ENCODE results near the gene GRIPAP1.

The GRIPAP1 gene

DNA sequence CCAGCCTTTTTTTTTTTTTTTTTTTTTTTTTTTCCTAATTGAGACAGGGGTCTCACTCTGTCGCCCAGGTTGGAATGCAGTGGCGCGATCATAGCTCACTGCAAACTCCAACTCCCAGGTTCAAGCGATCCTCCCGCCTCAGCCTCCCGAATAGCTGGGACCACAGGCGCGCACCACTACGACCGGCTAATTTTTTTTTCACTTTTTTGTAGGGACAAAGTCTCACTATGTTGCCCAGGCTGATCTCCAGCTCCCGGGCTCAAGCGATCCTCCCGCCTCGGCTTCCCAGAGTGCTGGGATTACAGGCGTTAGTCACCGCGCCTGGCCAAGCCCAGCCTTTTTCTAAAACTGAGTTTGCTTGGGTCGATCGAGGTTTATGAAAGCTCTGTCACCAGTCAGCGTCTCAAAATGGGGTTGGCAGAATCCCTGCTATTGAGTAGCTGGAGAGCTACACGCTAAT is 43.4 kb downstream of the GRIPAP1 start:
- DNase-seq (ENCODE audit: low read depth): peak; percentile 66

DNA sequence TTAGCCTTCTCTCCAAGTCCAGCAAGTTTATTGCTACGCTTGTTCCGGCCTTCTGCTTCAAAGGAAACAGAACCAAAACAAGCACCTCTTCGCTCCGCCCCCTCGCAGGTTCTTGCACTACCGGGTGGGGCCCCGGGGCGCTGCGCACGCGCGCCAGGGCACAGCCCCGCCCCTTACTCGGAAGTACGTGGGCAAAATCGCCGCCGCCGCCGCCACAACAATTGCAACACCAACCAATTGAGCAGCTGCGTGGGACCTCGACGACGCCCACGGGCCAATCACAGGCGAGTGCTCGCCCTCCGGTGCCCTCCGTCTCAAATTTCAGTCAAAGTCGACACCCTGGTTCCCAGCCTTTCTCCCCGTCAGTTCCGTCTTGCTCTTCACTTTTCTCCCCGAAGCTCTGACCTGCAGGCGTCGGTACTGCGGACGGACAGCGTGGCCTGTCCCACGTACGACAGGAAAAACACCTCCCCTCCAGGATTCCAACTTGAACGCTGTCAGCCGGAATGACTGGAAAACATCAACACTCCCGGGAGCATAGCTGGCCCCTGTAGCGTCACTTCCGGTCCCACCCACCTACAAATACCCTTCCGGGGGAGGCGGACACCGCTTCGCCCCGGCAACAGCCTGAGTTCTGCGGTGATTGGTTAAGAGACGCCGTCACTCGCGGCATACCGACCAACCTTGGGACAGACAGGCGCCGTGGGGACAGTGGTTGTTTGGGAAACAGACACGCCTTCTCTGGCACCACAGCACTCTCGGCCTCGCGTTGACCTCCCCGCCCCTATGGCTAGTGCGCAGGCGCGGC is 44.0 kb downstream of the GRIPAP1 start:
- DNase-seq (ENCODE audit: low read depth): peak; percentile 96

DNA sequence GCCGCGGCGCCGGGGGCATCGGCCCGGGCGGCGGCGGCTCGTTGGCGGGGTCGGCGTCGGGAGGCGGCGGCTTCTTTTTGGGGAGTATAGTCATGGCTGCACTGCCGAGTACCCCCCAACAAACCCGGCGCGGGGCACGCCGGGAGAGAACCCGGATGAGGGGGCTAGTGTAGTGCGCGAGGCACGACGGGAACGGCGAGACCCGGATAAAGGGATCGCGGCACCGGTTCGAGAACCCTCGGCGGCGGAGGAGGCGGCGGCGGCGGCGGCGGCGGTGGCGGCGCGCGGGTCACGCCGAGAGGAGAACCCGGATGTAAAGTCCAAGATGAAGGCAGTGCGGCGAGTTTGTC is 44.6 kb downstream of the GRIPAP1 start, which contains the start of gene OTUD5:
TSS of gene OTUD5 (minus strand) at position 131 of the 350 bp plus-strand sequence. CDS start at position 94, 37 bp downstream.
- DNase-seq (ENCODE audit: low read depth): peak; percentile 74

DNA sequence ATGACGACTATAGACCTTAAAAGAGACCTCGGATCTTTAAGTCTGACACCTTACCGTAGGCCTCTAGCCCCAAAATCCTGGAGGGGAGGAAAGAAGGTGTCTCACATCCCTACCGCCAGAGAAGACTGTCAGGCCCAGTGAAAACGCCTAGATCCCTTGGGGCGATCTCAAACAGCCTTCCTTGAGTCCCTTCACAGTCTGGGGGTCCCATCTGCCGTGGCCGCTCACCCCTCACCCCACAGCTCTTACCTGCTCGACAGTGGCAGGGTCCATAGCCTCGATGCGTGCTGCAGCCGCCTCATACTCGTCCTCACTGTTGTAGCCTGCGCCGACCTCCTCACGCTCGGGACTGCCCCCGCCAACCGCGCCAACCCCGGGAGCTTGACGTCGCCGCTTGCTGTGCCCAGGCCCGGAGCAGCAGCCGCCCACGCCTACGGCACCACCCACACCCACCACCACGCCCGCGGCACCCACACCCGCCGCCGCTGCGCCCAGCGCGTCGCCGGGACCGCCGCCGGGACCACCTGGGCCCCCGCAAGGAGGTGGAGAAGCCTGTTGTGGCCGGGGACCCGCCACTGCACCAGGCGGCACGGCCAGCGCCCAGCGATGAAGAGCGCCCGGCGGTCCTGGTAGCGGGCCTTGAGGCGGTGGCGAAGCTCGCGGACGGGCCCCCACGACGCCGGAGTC is 45.2 kb downstream of the GRIPAP1 start:
- DNase-seq (ENCODE audit: low read depth): peak; percentile 31

DNA sequence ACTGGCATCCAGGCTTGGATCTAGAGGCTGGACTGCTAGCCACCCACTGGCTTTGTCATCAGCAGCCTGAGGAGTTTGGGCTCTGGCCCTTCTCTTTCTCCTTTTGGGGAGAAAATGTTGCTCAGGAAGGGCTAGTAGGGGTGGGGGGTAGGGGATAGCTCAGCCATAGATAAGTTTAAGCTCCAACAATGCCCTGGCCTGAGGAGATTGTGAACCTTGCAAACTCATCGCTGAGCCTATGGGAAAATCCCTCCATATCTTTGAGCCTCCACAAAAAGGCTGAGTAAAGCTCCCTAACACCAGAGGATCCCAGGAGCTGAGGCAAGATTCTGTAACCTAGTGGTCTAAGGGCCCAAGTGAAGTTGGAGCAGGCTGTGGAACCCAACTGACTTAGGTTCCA is 53.5 kb downstream of the GRIPAP1 start:
- DNase-seq (ENCODE audit: low read depth): no peak

DNA sequence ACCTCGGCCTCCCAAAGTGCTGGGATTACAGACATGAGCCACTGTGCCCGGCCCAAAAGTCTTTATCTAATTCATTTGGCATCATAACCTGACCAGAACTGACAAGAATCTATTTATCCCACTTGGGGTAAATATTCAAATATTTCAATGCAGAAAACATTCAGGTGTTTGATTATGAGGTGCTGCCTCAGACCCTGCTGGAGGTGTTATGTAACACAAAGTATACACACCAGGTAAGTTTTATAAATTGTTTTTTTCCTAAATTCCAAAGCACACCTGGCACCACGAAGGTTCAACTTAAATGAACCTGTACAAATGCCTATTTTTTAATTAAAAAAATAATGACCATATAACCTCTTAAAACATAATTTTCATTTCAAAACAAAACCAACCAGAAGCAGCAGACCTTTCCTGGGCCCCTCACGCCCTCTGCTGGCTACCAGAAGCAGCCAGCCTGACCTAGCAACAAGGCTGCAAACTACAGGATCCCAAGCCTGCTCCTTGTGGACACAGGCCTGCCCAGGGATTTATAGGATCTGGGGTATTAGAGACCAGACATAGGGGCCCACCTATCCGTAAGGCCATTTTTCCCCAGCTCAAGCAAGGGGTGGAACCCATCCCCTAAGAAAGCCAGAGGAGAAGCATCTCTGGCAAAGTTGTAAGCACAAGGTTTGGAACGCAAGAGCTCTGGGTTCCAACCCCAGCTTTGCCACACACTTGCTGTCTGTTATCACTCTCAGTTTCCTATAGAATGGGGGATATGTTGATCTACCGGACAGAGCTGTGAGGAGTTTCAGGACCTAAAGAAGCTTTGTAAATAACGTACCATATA is 56.3 kb downstream of the GRIPAP1 start:
- DNase-seq (ENCODE audit: low read depth): peak; percentile 62

DNA sequence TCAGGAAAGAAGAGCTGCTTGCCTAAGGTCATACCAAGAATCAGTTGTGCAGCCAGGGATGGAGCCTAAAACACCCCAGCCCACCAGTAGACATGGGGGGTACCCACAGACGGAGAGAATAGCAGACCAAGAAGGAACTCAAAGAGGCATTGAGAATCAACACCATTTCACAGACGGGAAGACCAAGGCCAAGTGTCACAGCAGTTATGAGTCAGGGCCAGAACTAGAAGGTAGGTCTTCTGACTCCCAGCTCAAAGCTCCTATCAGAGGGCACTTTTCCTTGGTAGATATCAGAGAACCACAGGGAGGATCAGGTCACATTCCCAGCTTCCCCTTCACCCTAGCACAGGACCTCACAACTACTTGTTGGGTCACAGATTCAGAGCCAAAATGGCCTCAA is 59.2 kb downstream of the GRIPAP1 start:
- DNase-seq (ENCODE audit: low read depth): no peak

DNA sequence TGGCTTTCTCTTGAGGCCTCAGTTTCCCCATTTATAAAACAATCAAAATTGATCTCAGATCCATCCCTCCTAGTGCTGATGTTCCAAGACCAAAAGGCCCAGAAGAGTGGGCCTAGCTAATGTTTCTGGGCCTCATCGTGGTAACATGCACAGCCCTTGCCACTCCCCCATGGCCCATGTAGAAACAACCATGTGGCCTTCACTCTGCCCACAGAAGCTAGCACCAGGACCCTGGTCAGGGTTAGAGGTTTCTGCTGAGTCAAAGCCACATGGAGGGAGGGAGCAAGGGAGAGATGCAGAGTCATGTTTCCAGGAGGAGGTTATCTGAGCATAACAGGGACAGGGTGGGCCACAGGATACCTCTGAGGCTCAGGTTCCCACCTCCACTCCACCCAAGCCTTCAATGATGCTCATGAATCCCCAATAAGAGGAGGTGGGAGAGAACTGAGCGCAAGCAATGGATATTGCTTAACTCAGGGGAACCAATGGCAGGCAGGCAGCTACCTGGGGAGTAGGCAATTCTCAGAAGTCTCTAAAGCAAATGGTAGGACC is 61.6 kb downstream of the GRIPAP1 start:
- DNase-seq (ENCODE audit: low read depth): no peak

DNA sequence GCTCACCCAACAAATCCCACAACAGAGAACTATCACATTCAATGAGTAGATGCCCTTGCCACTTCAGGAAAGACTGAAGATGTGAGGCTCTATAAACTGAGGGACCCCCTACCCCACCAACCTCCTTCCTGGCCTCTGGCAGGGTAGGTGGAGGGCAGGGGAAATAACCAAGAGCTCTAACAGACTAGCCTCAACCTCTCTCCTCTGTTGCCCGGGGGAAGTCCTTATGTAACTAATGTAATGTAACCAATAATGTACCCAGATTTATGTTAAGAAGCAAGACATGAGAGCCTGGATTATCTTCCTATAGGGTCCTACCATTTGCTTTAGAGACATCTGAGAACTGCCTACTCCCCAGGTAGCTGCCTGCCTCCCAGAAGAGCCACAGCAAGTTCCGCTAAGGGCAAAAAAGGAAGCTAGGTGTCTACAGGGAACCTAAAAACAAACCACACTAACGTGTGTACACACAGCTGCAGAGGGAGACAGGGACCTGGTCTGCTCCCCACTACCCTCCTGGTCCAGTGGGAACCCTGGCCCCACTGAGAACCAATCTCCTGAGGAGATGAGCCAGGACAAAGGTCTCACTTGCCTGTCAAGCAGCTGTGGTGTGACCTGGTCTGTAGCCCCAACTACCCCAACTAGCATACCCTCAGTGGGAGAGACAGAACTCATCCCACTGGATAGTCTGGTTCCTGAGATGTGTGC is 62.4 kb downstream of the GRIPAP1 start:
- no peak for DNase-seq (ENCODE audit: low read depth)

DNA sequence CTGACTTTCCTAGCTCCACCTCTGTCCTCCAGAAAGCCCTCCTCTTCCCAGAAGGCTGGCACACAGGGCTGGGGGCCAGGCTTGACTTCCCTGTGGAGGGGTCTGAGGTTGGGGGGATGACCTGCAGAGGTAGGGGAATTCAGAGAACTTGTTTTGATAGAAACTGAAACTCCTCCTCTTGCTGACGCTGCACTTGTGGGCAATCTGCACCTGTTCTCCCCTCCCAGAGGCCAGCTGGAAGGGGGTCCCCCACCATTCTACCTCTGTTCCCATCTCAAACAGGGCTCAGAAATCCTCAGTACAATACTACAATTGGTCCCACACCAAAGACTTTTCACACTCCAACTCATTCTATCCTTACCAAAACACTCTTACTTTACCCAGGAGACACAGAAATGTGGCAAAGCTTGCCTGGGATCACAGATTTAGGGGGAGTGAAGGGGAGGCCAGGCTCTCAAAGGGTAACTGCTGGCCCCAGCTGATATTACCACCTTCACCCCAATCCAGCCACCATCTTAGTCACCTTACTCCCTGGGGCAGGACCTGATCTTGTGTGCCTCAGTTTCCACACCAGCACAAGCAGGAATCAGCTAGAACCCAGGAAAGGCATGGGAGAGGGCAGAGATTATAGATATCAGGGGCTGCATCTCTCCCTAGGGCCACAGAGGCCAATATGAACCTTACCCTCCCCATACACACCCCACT is 63.2 kb downstream of the GRIPAP1 start:
- no peak for DNase-seq (ENCODE audit: low read depth)

DNA sequence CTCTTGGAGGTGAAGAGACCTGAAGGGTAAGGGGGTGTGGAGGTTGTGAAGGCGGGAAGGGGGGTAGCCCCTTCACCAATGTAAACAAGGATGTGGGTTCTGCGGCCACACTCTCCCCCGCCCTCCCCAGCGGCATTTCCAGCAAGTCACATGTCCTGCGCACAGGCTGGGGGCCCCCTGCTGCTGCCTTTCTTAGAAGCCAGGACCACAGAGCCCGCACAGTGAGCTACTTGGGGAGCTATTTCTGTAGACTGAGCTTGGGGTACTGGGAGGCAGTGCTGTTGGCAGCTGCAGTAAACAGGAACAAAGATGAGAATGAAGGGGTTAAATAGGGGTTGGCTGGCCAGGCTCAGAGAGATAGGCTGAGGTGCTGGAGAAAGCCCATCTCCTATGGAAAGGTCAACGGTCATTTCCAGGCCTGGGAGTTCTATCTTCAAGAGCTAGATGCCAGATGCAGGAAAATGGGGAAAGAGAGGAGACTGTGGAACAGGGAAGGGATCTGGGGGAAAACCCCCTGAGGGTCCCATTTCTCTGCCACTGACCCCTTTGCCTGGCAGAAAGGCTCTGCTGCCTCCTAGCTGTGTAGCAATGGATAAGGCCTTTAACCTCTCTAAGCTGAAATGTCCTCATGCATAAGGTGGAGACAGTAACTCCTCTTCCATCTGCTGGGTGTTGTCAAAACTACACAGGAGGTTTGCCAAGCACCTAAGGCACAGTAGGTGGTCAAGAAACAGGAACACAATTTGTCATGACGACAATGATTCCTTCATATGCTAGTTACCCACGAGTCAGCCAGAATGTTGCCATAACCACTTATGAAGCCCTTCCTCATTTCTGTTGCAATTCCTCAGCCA is 64.8 kb downstream of the GRIPAP1 start:
- DNase-seq (ENCODE audit: low read depth): peak; percentile 3

DNA sequence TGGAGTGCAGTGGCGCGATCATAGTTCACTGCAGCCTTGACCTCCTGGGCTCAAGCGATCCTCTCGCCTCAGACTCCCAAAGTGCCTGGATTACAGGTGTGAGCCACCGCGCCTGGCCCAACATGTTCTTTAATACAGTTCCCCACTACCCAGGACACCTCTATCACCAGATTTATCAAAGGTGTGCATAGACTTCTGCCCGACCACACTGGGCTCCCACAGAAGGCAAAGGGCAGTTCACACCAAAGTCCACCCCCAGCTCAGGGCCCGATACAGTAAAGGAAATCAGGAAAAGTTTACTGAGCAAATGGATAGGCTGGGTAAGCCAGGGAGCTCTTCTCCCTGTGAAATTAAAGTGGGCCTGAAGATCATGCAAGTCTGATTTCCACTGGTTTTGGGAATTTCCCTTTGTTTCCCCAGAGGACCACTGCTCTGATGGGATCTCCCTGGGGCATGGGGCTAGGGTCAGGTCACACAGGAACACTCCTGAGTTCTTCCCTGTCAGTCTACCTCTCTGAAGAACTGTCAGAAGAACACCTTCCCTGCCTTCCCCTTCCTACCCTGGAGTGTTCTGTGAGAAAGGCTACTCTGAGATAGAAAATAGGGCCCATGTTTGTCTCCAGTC is 65.5 kb downstream of the GRIPAP1 start:
- DNase-seq (ENCODE audit: low read depth): no peak

DNA sequence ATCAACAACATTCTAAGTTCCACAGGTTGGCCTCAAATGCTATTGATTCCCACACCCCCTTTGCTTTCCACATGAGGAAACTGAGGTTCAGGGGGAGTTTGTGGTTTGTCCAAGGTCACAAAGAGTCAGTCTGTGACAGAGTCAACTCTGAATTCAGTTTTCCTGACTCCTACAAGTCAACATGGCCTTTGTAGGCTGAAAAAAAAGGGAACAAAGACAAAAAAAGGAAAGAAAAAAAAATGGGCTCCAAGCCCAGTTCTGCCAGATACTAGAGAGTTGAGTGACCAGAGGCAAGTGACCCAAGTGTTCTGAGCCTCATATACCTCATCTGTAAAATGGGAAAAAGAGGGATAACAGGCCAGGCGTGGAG is 66.8 kb downstream of the GRIPAP1 start:
- no peak for DNase-seq (ENCODE audit: low read depth)

DNA sequence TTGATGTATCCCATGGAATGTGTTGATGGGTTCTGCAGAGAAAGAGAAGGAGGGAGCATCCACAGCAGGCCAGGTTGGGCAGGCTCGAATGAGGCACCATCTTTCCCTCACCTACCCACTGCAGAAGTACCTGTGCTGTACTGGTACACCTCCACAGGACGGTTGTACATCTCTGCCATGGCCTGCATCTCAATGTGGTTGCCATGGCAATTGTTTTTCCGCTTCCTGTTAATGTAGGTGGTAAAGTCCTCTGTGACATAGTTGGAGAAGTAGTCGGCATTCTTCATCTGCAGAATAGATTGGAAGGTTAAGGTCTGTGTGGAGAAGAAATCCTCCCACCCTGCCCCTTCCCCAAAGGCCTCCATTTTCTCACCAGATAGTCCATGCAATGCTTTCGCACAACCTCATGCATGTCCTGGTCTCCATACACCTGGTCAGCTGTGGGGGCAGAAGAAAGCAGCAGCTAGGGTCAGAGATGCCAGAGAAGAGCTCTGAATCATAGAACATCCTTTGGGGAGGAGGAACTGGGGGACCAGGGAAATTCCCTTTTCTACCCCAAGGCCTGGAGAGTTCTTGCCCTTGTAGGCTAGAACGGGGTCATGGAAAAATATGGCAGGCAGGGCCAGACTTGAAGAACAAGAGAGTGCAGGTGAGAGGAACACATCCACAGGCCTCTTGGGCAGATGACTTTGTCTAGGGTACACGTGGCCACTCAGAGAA is 67.3 kb downstream of the GRIPAP1 start:
- no peak for DNase-seq (ENCODE audit: low read depth)

DNA sequence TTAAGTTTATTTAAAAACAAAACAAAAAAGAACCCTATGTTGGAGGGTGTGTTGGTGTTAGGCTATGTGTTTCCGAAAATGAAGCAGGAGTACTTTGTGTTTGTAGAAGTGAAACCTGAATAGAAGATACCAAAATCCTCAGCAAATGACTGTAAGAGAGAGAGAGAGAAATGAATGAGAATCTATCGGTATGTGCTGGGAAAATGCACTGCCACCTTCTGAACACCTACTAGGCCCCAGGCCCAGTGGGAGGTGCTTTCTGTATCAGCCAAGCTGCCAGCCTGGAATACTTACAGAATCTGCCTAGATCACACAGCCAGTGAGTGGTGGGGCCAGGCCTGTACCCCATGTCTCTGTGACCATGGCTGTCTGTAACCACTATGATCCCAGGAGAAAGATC is 68.3 kb downstream of the GRIPAP1 start:
- DNase-seq (ENCODE audit: low read depth): no peak

DNA sequence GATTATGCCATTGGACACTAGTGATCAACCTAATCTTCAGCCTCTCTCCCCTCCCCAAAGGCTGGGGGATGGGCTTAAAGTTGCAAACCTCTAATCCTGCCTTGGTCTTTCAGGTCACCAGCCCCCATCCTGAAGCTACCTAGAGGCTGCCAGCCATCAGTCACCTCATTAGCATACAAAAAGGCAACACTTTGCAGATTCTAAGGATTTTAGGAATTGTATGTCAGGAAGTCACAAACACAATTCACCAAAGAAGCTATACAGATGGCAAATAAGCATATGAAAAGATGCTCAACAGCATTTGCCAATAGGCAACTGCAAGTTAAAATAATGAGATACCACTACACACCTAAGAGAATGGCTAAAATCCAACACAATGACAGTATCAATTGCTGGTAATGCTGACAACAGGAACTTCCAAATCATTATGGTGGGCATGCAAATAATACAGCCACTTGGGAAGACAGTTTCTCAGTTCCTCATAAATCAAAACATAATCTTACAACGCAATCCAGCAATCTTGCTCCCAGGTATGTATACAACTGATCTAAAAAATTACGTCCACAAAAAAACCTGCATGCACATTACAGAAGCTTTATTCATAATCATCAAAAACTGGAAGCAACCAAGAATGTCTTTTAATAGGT is 74.2 kb downstream of the GRIPAP1 start:
- DNase-seq (ENCODE audit: low read depth): no peak

DNA sequence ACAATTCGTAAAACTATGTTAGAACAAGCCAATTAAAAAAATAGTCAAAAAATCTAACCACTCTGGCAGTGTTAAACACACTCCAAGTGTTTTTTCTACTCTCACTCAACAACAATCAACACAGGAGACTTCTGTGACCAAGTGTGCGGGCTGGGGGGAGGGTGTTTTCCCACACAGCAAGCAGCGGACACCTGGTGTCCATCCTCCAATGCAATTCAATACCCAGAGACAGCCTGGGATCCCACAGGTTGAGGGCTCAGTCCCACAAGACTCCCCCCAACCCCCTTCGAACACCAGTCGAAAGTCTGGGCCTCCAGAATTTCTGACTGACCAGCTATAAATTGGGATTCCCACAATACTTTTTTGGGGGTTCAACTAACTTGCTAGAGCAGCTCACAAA is 74.9 kb downstream of the GRIPAP1 start:
- no peak for DNase-seq (ENCODE audit: low read depth)

DNA sequence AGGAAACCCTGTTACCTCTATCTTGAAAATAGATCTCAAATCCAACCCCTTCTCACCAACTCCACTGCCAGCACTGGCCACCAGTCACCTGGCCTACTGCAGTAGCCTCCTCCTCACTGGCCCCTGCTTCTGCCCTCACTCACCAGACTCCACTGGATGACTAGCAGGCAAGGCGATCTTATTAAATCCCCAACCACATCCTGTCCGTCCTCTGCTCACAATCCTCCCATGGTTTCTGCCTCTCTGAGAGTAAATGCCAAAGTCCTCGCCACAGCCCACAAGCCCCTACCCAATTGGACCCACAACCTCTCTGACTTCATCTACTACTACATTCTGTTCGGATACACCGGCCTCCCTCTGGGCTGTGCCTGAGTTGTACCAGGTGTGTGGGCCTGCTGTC is 77.8 kb downstream of the GRIPAP1 start:
- DNase-seq (ENCODE audit: low read depth): no peak

Data from ELR (cell line).